Breast epithelium (tissue), 3 donors: ENCODE results near the gene UGT3A1.

ENCODE experiments used
- POLR2A ChIP-seq: fragments of 450-650 bp; IDR thresholded peaks from one replicate; pipeline ENCODE4 v1.6.1; 2016; ENCODE audit warnings: antibody characterized with exemption, mild to moderate bottlenecking, moderate library complexity
- POLR2AphosphoS5 ChIP-seq, 3 donors: sonication (generic); formaldehyde crosslinking; IDR thresholded peaks; one replicate each; pipeline ENCODE4 v1.6.1; 2017; ENCODE audit warnings: antibody characterized with exemption in 3 of 3
- TF ChIP-seq, protein P1 (sequence below), 3 donors: fragments of 450-650 bp; IDR thresholded peaks; one replicate each; pipeline ENCODE4 v1.5.1; 2016 to 2017; ENCODE audit warnings: antibody characterized with exemption in 3 of 3, mild to moderate bottlenecking in 3 of 3, moderate library complexity in 3 of 3

GRCh38 chr5:35956429-35956828, 34.8 kb downstream of the UGT3A1 start:
- TF ChIP-seq, protein P1, sequence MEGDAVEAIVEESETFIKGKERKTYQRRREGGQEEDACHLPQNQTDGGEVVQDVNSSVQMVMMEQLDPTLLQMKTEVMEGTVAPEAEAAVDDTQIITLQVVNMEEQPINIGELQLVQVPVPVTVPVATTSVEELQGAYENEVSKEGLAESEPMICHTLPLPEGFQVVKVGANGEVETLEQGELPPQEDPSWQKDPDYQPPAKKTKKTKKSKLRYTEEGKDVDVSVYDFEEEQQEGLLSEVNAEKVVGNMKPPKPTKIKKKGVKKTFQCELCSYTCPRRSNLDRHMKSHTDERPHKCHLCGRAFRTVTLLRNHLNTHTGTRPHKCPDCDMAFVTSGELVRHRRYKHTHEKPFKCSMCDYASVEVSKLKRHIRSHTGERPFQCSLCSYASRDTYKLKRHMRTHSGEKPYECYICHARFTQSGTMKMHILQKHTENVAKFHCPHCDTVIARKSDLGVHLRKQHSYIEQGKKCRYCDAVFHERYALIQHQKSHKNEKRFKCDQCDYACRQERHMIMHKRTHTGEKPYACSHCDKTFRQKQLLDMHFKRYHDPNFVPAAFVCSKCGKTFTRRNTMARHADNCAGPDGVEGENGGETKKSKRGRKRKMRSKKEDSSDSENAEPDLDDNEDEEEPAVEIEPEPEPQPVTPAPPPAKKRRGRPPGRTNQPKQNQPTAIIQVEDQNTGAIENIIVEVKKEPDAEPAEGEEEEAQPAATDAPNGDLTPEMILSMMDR (IDR thresholded peaks at IDR 0.05), result no peak
- TF ChIP-seq POLR2A (no peak), POLR2AphosphoS5 (IDR thresholded peaks at IDR 0.05) (no peak)
